Epithelial cell of proximal tubule (primary cell): Measurements from ENCODE around the gene C9orf43. TPM values are rescaled to one million over a fixed set of nuclear protein-coding genes. Genes with fewer than 3 reads are reported as not detected.

Experiments
- DNase-seq: peaks from one replicate; pipeline ENCODE4 v3.0.0-alpha.2; 2011; ENCODE audit warnings: low read depth
- H3K4me3 ChIP-seq: 2 replicates; pipeline ENCODE4 v1.5.1; 2011; ENCODE audit warnings: low read depth, mild to moderate bottlenecking, low read length
- CTCF ChIP-seq: conservative IDR thresholded peaks from 2 replicates; pipeline ENCODE4 v1.5.1; 2012; ENCODE audit warnings: low read depth, mild to moderate bottlenecking, low read length
- total RNA-seq: library from RNA; depleted of rRNA; stranded (reverse); fragments of >200 nt; gene quantifications from 2 replicates; pipeline ENCODE4 v1.2.3, GENCODE V29; 2015

Gene C9orf43
- total RNA-seq, 1 donor from 2014 or later = not detected

- DNase-seq = no peak
- no peak for TF ChIP-seq CTCF
- H3K4me3 ChIP-seq = no peak overlapping the region
Measured at GRCh38 chr9:113368982-113369854, 41.3 kb upstream of the C9orf43 start.

- H3K4me3 ChIP-seq = no peak overlapping the region
- DNase-seq = no peak
- TF ChIP-seq CTCF = no peak
Measured at GRCh38 chr9:113369855-113370140, 40.7 kb upstream of the C9orf43 start.

- DNase-seq = no peak
- no peak for TF ChIP-seq CTCF
- no peak overlapping the region for H3K4me3 ChIP-seq
Measured at GRCh38 chr9:113370806-113371325, 39.7 kb upstream of the C9orf43 start.

- DNase-seq = no peak
- no peak for TF ChIP-seq CTCF
- H3K4me3 ChIP-seq = no peak overlapping the region
Measured at GRCh38 chr9:113372059-113372458, 38.5 kb upstream of the C9orf43 start.

- no peak for DNase-seq
- no peak overlapping the region for H3K4me3 ChIP-seq
Measured at GRCh38 chr9:113373256-113373655, 37.3 kb upstream of the C9orf43 start.

GRCh38 chr9:113373676-113374392, 36.7 kb upstream of the C9orf43 start:
- no peak for TF ChIP-seq CTCF
- no peak for DNase-seq
- no peak overlapping the region for H3K4me3 ChIP-seq

More at GRCh38 chr9:113373256-113373655, 37.3 kb upstream of the C9orf43 start:
- no peak for TF ChIP-seq CTCF
